ENCODE measurements around the gene EGFL7.
"Not testable (repeated sequence)": the region's sequence is repeated elsewhere in the genome, so short reads cannot be mapped to it uniquely, and the experiment has no call there.

Gene EGFL7

GRCh38 chr9:136626740-136627642 lies 35.7 kb upstream of the EGFL7 start:
- no peaks in the 10 kb centered on the region for H3K36me3 ChIP-seq (ENCODE audit: insufficient read depth, low read depth, low read length)
- H3K4me3 ChIP-seq (ENCODE audit: low read length): no peak overlapping the region
- no peaks in the 10 kb centered on the region for H3K9me3 ChIP-seq (ENCODE audit: insufficient read depth, low read depth, low read length)
- no peaks in the 10 kb centered on the region for H3K27me3 ChIP-seq (ENCODE audit: insufficient read depth, low read length)
- no peak overlapping the region for H3K9ac ChIP-seq (ENCODE audit: low read depth, low read length)
- no peaks in the 10 kb centered on the region for H3K4me1 ChIP-seq (ENCODE audit: insufficient read depth, low read length)
- no peak overlapping the region for H3K27ac ChIP-seq (ENCODE audit: low read length)

GRCh38 chr9:136627703-136628102 lies 35.0 kb upstream of the EGFL7 start:
- Histone ChIP-seq H3K4me1 (ENCODE audit: insufficient read depth, low read length) (no peaks in the 10 kb centered on the region), H3K9ac (ENCODE audit: low read depth, low read length) (no peak overlapping the region), H3K4me3 (ENCODE audit: low read length) (no peak overlapping the region), H3K36me3 (ENCODE audit: insufficient read depth, low read depth, low read length) (no peaks in the 10 kb centered on the region), H3K9me3 (ENCODE audit: insufficient read depth, low read depth, low read length) (no peaks in the 10 kb centered on the region), H3K27ac (ENCODE audit: low read length) (no peak overlapping the region), H3K27me3 (ENCODE audit: insufficient read depth, low read length) (no peaks in the 10 kb centered on the region)

- Histone ChIP-seq H3K4me1 (ENCODE audit: insufficient read depth, low read length) (no peaks in the 10 kb centered on the region), H3K27me3 (ENCODE audit: insufficient read depth, low read length) (no peaks in the 10 kb centered on the region), H3K9ac (ENCODE audit: low read depth, low read length) (no peak overlapping the region), H3K4me3 (ENCODE audit: low read length) (no peak overlapping the region), H3K27ac (ENCODE audit: low read length) (no peak overlapping the region), H3K9me3 (ENCODE audit: insufficient read depth, low read depth, low read length) (no peaks in the 10 kb centered on the region), H3K36me3 (ENCODE audit: insufficient read depth, low read depth, low read length) (no peaks in the 10 kb centered on the region)
Observed at GRCh38 chr9:136628268-136628667, 34.4 kb upstream of the EGFL7 start.

GRCh38 chr9:136629001-136629878 lies 33.5 kb upstream of the EGFL7 start:
- Histone ChIP-seq H3K27ac (ENCODE audit: low read length) (no peak overlapping the region), H3K4me3 (ENCODE audit: low read length) (no peak overlapping the region), H3K9me3 (ENCODE audit: insufficient read depth, low read depth, low read length) (no peaks in the 10 kb centered on the region), H3K4me1 (ENCODE audit: insufficient read depth, low read length) (no peaks in the 10 kb centered on the region), H3K9ac (ENCODE audit: low read depth, low read length) (no peak overlapping the region), H3K27me3 (ENCODE audit: insufficient read depth, low read length) (no peaks in the 10 kb centered on the region), H3K36me3 (ENCODE audit: insufficient read depth, low read depth, low read length) (no peaks in the 10 kb centered on the region)

GRCh38 chr9:136629879-136630661 lies 32.6 kb upstream of the EGFL7 start:
- no peaks in the 10 kb centered on the region for H3K4me1 ChIP-seq (ENCODE audit: insufficient read depth, low read length)
- no peaks in the 10 kb centered on the region for H3K9me3 ChIP-seq (ENCODE audit: insufficient read depth, low read depth, low read length)
- H3K27me3 ChIP-seq (ENCODE audit: insufficient read depth, low read length): no peaks in the 10 kb centered on the region
- no peak overlapping the region for H3K4me3 ChIP-seq (ENCODE audit: low read length)
- H3K9ac ChIP-seq (ENCODE audit: low read depth, low read length): no peak overlapping the region
- H3K27ac ChIP-seq (ENCODE audit: low read length): no peak overlapping the region
- no peaks in the 10 kb centered on the region for H3K36me3 ChIP-seq (ENCODE audit: insufficient read depth, low read depth, low read length)

GRCh38 chr9:136630662-136630992 lies 32.1 kb upstream of the EGFL7 start:
- no peaks in the 10 kb centered on the region for H3K36me3 ChIP-seq (ENCODE audit: insufficient read depth, low read depth, low read length)
- no peaks in the 10 kb centered on the region for H3K27me3 ChIP-seq (ENCODE audit: insufficient read depth, low read length)
- H3K27ac ChIP-seq (ENCODE audit: low read length): no peak overlapping the region
- no peak overlapping the region for H3K4me3 ChIP-seq (ENCODE audit: low read length)
- no peak overlapping the region for H3K9ac ChIP-seq (ENCODE audit: low read depth, low read length)
- H3K4me1 ChIP-seq (ENCODE audit: insufficient read depth, low read length): no peaks in the 10 kb centered on the region
- no peaks in the 10 kb centered on the region for H3K9me3 ChIP-seq (ENCODE audit: insufficient read depth, low read depth, low read length)

- Histone ChIP-seq H3K27me3 (ENCODE audit: insufficient read depth, low read length) (no peaks in the 10 kb centered on the region), H3K36me3 (ENCODE audit: insufficient read depth, low read depth, low read length) (no peaks in the 10 kb centered on the region), H3K4me3 (ENCODE audit: low read length) (no peak overlapping the region), H3K27ac (ENCODE audit: low read length) (no peak overlapping the region), H3K4me1 (ENCODE audit: insufficient read depth, low read length) (no peaks in the 10 kb centered on the region), H3K9me3 (ENCODE audit: insufficient read depth, low read depth, low read length) (no peaks in the 10 kb centered on the region), H3K9ac (ENCODE audit: low read depth, low read length) (no peak overlapping the region)
Observed at GRCh38 chr9:136631038-136632000, 31.4 kb upstream of the EGFL7 start.

- H3K36me3 ChIP-seq (ENCODE audit: insufficient read depth, low read depth, low read length); H3K27ac ChIP-seq (ENCODE audit: low read length); H3K9ac ChIP-seq (ENCODE audit: low read depth, low read length); H3K4me1 ChIP-seq (ENCODE audit: insufficient read depth, low read length); H3K9me3 ChIP-seq (ENCODE audit: insufficient read depth, low read depth, low read length); H3K27me3 ChIP-seq (ENCODE audit: insufficient read depth, low read length); H3K4me3 ChIP-seq (ENCODE audit: low read length): not testable (repeated sequence)
Observed at GRCh38 chr9:136632072-136632471, 30.6 kb upstream of the EGFL7 start.

GRCh38 chr9:136632491-136633106 lies 30.1 kb upstream of the EGFL7 start:
- H3K4me3 ChIP-seq (ENCODE audit: low read length); H3K9me3 ChIP-seq (ENCODE audit: insufficient read depth, low read depth, low read length); H3K4me1 ChIP-seq (ENCODE audit: insufficient read depth, low read length); H3K27ac ChIP-seq (ENCODE audit: low read length); H3K27me3 ChIP-seq (ENCODE audit: insufficient read depth, low read length); H3K9ac ChIP-seq (ENCODE audit: low read depth, low read length); H3K36me3 ChIP-seq (ENCODE audit: insufficient read depth, low read depth, low read length): not testable (repeated sequence)

GRCh38 chr9:136634904-136635303 lies 27.8 kb upstream of the EGFL7 start:
- Histone ChIP-seq H3K4me1 (ENCODE audit: insufficient read depth, low read length) (no peaks in the 10 kb centered on the region), H3K9ac (ENCODE audit: low read depth, low read length) (no peak overlapping the region), H3K27me3 (ENCODE audit: insufficient read depth, low read length) (no peaks in the 10 kb centered on the region), H3K4me3 (ENCODE audit: low read length) (no peak overlapping the region), H3K36me3 (ENCODE audit: insufficient read depth, low read depth, low read length) (no peaks in the 10 kb centered on the region), H3K9me3 (ENCODE audit: insufficient read depth, low read depth, low read length) (no peaks in the 10 kb centered on the region), H3K27ac (ENCODE audit: low read length) (no peak overlapping the region)

Measured in iPS-20b (cell line).